GM12878 (cell line): ENCODE results near the gene RPSA. TPM values are rescaled to one million over a fixed set of nuclear protein-coding genes. Genes with fewer than 3 reads are reported as not detected.
"Not testable (repeated sequence)": the region's sequence is repeated elsewhere in the genome, so short reads cannot be mapped to it uniquely, and the experiment has no call there.

Experiments
- ATAC-seq: fragments of 200-7000 bp; cut with Tn5 transposase; 3 replicates; pipeline ENCODE4 v1.9.1; 2020; ENCODE audit warnings: mild to moderate bottlenecking, moderate library complexity
- BruUV-seq: library from RNA; stranded (reverse); fragments of 400-500 nt; replicated peaks from 2 replicates; lab custom pipeline; 2021; lab: Mats Ljungman, UMichigan
- CTCF ChIA-PET: fragments of 300-600 bp; sonication (Branson Sonifier 250); formaldehyde crosslinking; extraction: SDS; loops from one replicate; lab custom pipeline; 2021; ENCODE audit warnings: inconsistent platforms; lab: Yijun Ruan, JAX
- POLR2A ChIA-PET: fragments of 350-600 bp; formaldehyde crosslinking; extraction: SDS; loops from one replicate; lab custom pipeline; 2021; ENCODE audit warnings: inconsistent platforms; lab: Charles Lee
- RAD21 ChIA-PET: fragments of 300-600 bp; sonication (Branson Sonifier 250); formaldehyde crosslinking; loops from one replicate; lab custom pipeline; 2023; ENCODE audit warnings: antibody characterized with exemption; ENCODE audit not compliant: unreplicated experiment; lab: Charles Lee
- SMC1A ChIA-PET: fragments of 300-600 bp; sonication (Branson Sonifier 250); formaldehyde crosslinking; loops from one replicate; lab custom pipeline; 2023; ENCODE audit not compliant: unreplicated experiment, uncharacterized antibody; lab: Charles Lee
- DNase-seq: peaks from one replicate; pipeline ENCODE4 v3.0.0-alpha.2; 2011; ENCODE audit warnings: low read depth, low spot score
- FAIRE-seq: peaks from 3 replicates; lab custom pipeline; 2011; peaks lifted over from hg19 to GRCh38; lab: Jason Lieb, UNC
- H2AFZ ChIP-seq: 2 replicates; pipeline ENCODE4 v1.6.0; 2011; ENCODE audit warnings: low read depth, low read length, control low read depth; ENCODE audit not compliant: control insufficient read depth
- H3K27ac ChIP-seq: 2 replicates; pipeline ENCODE4 v1.5.1; 2011; ENCODE audit warnings: control low read depth; ENCODE audit not compliant: control insufficient read depth, insufficient read depth
- H3K27me3 ChIP-seq, 2 experiments: replicated peaks in 1 of 2; 2 replicates each; pipeline versions ENCODE4 v1.6.0 to v1.6.1; 2011; ENCODE audit warnings: low read length in 1 of 2; ENCODE audit not compliant: control insufficient read depth in 2 of 2, insufficient read depth in 2 of 2
- H3K36me3 ChIP-seq, 2 experiments: 2 replicates each; pipeline ENCODE4 v1.5.1; 2011; ENCODE audit warnings: low read length in 1 of 2; ENCODE audit not compliant: control insufficient read depth in 2 of 2, insufficient read depth in 2 of 2
- H3K4me1 ChIP-seq: 2 replicates; pipeline ENCODE4 v1.6.1; 2011; ENCODE audit warnings: mild to moderate bottlenecking, low read length, moderate library complexity, mixed read lengths; ENCODE audit not compliant: control insufficient read depth, insufficient read depth
- H3K4me2 ChIP-seq: 2 replicates; pipeline ENCODE4 v1.6.0; 2011; ENCODE audit warnings: control low read depth; ENCODE audit not compliant: control insufficient read depth, insufficient read depth
- H3K4me3 ChIP-seq: fragments of 200-600 bp; sonication (generic); 2 replicates; pipeline ENCODE4 v1.5.1; 2016
- H3K79me2 ChIP-seq: 2 replicates; pipeline ENCODE4 v1.6.0; 2011; ENCODE audit warnings: low read length; ENCODE audit not compliant: control insufficient read depth, insufficient read depth
- H3K9ac ChIP-seq: 2 replicates; pipeline ENCODE4 v1.8.0; 2011; ENCODE audit warnings: low read length, control low read depth, mixed read lengths; ENCODE audit not compliant: control insufficient read depth, insufficient read depth
- H3K9me3 ChIP-seq: replicated peaks from 3 replicates; pipeline ENCODE4 v1.5.1; 2011; ENCODE audit warnings: mild to moderate bottlenecking, low read length; ENCODE audit not compliant: control insufficient read depth, insufficient read depth
- H4K20me1 ChIP-seq: 2 replicates; pipeline ENCODE4 v1.6.0; 2011; ENCODE audit not compliant: control insufficient read depth, insufficient read depth
- CBFB ChIP-seq: IDR thresholded peaks from 2 replicates; pipeline ENCODE4 v1.6.1; 2016; ENCODE audit warnings: antibody characterized with exemption, low read depth
- EZH2 ChIP-seq: IDR thresholded peaks from 2 replicates; pipeline ENCODE4 v1.6.1; 2012; ENCODE audit warnings: low read depth, mild to moderate bottlenecking, control low read depth, inconsistent platforms, low read length, borderline replicate concordance; ENCODE audit not compliant: control insufficient read depth
- MTA3 ChIP-seq: IDR thresholded peaks from 2 replicates; pipeline ENCODE4 v1.6.1; 2012; ENCODE audit warnings: low read length, inconsistent platforms, borderline replicate concordance
- PML ChIP-seq: IDR thresholded peaks from 2 replicates; pipeline ENCODE4 v1.6.1; 2012; ENCODE audit warnings: low read length, inconsistent platforms
- POLR2A ChIP-seq: IDR thresholded peaks from 2 replicates; pipeline ENCODE4 v1.6.1; 2011; ENCODE audit warnings: low read depth, mild to moderate bottlenecking, low read length
- POLR2AphosphoS2 ChIP-seq: IDR thresholded peaks from 2 replicates; pipeline ENCODE4 v1.6.1; 2011; ENCODE audit warnings: low read depth, mild to moderate bottlenecking, low read length, improper control_type of control experiment, moderate library complexity
- TARDBP ChIP-seq: IDR thresholded peaks from 2 replicates; pipeline ENCODE4 v1.6.1; 2016; ENCODE audit warnings: borderline replicate concordance
- ZBED1 ChIP-seq: IDR thresholded peaks from 2 replicates; pipeline ENCODE4 v1.6.1; 2016; ENCODE audit warnings: borderline replicate concordance
- ZNF24 ChIP-seq: fragments of 450-650 bp; IDR thresholded peaks from 2 replicates; pipeline ENCODE4 v1.6.1; 2017; ENCODE audit warnings: antibody characterized with exemption, mild to moderate bottlenecking
- WGBS: methylation state at CpG from one replicate; pipeline ENCODE4 v1.1.6; 2016; ENCODE audit warnings: low lambda C conversion rate; ENCODE audit not compliant: insufficient replicate concordance, insufficient coverage; ENCODE audit errors: missing lambda C conversion rate; 5-methylcytosine and 5-hydroxymethylcytosine counted together
- in situ Hi-C: fragments of 300-500 bp; cut with MboI; formaldehyde crosslinking; loops from 9 replicates; pipeline ENCODE4 v1.14.3; 2018; ENCODE audit warnings: mixed read lengths
- intact Hi-C: fragments of 100-400 bp; cut with micrococcal nuclease; formaldehyde crosslinking; loops from one replicate; pipeline ENCODE4 v1.14.2; 2022; ENCODE audit not compliant: unreplicated experiment
- polyA plus RNA-seq, 11 experiments: library from polyadenylated mRNA; depleted of rRNA in 4 of 11; unstranded in 6 of 11; stranded (reverse) in 5 of 11; fragments of >200 nt; fragmentation: Nextera tagmentation in 4 of 11; fragmentation: Illumina TruSeq in 1 of 11; extraction: Ambion mirVana in 4 of 11; extraction: Trizol in 1 of 11; gene quantifications; 1 replicate in 1 of 11; 2 replicates in 10 of 11; pipeline versions ENCODE4 v1.2.1 to v1.2.3, GENCODE V29; 2011 to 2016; ENCODE audit warnings: inconsistent platforms in 2 of 11, missing spikeins in 2 of 11, low read depth in 1 of 11
- total RNA-seq, 4 experiments: library from RNA; depleted of rRNA in 3 of 4; stranded (reverse); fragments of >200 nt in 3 of 4; fragmentation: Illumina TruSeq in 1 of 4; extraction: Trizol in 1 of 4; gene quantifications; 2 replicates each; pipeline versions ENCODE4 v1.2.1 to v1.2.3, GENCODE V29; 2013 to 2021
- TF ChIP-seq, protein P1 (sequence below): IDR thresholded peaks from 2 replicates; pipeline ENCODE4 v1.6.1; 2011; ENCODE audit warnings: borderline replicate concordance, low read depth, mild to moderate bottlenecking, moderate library complexity, low read length; ENCODE audit not compliant: insufficient read depth, poor library complexity, severe bottlenecking

RPSA gene
- total and polyA plus RNA-seq, 10 of the 15 experiments (the other 5 are each of a cell fraction or from before 2014, with no cell fraction given): 1,012 to 5,036 (median 3,460) TPM

DNA sequence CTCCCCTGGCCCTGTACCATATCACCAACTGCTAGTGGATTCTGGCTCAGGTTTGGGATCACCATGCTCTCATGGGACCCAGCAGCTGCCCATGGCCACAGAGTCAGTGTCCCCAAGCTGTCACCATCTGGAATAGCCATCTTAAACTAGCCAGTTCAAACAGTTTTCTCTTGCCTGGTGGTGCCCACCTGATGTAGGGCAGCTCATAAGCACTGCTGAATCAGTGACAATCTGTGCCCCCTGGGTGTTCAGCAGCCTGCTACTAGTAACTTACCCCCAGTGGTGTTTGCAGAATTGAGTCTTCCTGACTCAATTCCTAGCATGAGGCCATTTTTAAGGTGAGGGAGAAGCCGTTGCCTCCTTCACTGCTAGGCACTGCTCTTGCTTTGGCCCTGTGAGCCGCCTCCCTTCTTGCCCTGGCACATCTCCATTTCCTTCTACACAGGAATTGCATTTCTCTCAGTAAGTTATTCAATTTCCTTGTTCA, 7.9 kb downstream of the RPSA start:
- in situ Hi-C loops: no loop called here
- Histone ChIP-seq H3K4me2 (no peak overlapping the region), H3K36me3 (peaks cover 25 to 46% of the 10 kb centered on the region in 2 experiments), H2AFZ (no peak overlapping the region), H3K9ac (no peak overlapping the region), H3K27me3 (no peaks in the 10 kb centered on the region), H3K9me3 (no peaks in the 10 kb centered on the region), H3K4me3 (no peak overlapping the region), H3K79me2 (peaks cover 13% of the 10 kb centered on the region), H4K20me1 (peaks cover 4% of the 10 kb centered on the region), H3K4me1 (no peaks in the 10 kb centered on the region), H3K27ac (no peak overlapping the region)
- no peak for DNase-seq
- ChIA-PET SMC1A (interaction anchor here (0.7 to 2.5 kb wide), 5 partner anchors 8 to 225 kb away, joined by 3 to 10 read pairs (median 3); partner anchors contain the start of gene RPSA), CTCF (interaction anchor here (1.0 to 4.1 kb wide), 5 partner anchors 8 to 224 kb away, joined by 3 to 43 read pairs (median 5); partner anchors contain the start of gene RPSA), POLR2A (no interaction called here), RAD21 (no interaction called here)
- no TSS peak for BruUV-seq
- no peak for FAIRE-seq
- WGBS: 51% methylated on average over 2 of the region's 2 CpGs
- ATAC-seq: peak; percentile 8
- TF ChIP-seq, protein P1, sequence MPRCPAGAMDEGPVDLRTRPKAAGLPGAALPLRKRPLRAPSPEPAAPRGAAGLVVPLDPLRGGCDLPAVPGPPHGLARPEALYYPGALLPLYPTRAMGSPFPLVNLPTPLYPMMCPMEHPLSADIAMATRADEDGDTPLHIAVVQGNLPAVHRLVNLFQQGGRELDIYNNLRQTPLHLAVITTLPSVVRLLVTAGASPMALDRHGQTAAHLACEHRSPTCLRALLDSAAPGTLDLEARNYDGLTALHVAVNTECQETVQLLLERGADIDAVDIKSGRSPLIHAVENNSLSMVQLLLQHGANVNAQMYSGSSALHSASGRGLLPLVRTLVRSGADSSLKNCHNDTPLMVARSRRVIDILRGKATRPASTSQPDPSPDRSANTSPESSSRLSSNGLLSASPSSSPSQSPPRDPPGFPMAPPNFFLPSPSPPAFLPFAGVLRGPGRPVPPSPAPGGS: peak; percentile 35
- TF ChIP-seq ZNF24: no peak
- TF ChIP-seq CBFB: 0 out of 2 replicates have a peak, but pooled peaks have one; percentile 18
- TF ChIP-seq MTA3: peak; percentile 15; the same call in 1 of the 2 replicates
- TF ChIP-seq EZH2: no peak
- TF ChIP-seq ZBED1: peak; percentile 85; the same call in 1 of the 2 replicates
- peak; percentile 67; the same call in 1 of the 2 replicates for TF ChIP-seq POLR2AphosphoS2
- TF ChIP-seq TARDBP: no peak
- peak; percentile 79; the same call in 1 of the 2 replicates for TF ChIP-seq PML
- TF ChIP-seq POLR2A: peak; percentile 67
- intact Hi-C loops: no loop called here

DNA sequence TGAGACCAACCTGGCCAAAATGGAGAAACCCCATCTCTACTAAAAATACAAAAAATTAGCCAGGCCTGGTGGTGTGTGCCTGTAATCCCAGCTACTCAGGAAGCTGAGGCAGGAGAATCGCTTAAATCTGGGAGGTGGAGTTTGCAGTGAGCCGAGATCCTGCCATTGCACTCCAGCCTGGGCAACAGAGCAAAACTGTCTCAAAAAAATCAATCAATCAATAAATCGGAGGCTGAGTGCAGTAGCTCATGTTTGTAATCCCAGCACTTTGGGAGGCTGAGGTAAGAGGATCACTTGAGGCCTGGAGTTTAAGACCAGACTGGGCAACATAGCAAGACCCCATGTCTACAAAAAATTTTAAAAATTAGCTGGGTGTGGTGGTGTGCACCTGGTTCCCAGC, 8.8 kb downstream of the RPSA start:
- H3K9ac ChIP-seq, DNase-seq, H3K4me2 ChIP-seq, RAD21 ChIA-PET, ATAC-seq, in situ Hi-C loops, H3K79me2 ChIP-seq, POLR2A ChIA-PET, BruUV-seq, H3K27me3 ChIP-seq, H2AFZ ChIP-seq, intact Hi-C loops, H3K4me1 ChIP-seq, FAIRE-seq, H3K27ac ChIP-seq, H3K4me3 ChIP-seq, H4K20me1 ChIP-seq, H3K9me3 ChIP-seq: not testable (repeated sequence)
- 85% methylated on average over 3 of the region's 3 CpGs for WGBS
- CTCF ChIA-PET: interaction anchor here (1.0 to 4.1 kb wide), 8 partner anchors 9 to 225 kb away, joined by 3 to 43 read pairs (median 4); partner anchors contain the start of gene RPSA
- SMC1A ChIA-PET: interaction anchor here (0.5 to 2.5 kb wide), 6 partner anchors 9 to 1169 kb away, joined by 3 to 10 read pairs (median 3); partner anchors contain the start of gene RPSA
- H3K36me3 ChIP-seq: peaks cover 21 to 39% of the 10 kb centered on the region in 2 experiments
